GM12878 (cell line): Measurements from ENCODE around the gene PARS2. TPM values are rescaled to one million over a fixed set of nuclear protein-coding genes. Genes with fewer than 3 reads are reported as not detected.

ENCODE experiments used
- CBX3 ChIP-seq: fragments of 200-600 bp; sonication (generic); IDR thresholded peaks from 2 replicates; pipeline ENCODE4 v1.6.1; 2016; ENCODE audit warnings: low read depth, borderline replicate concordance
- DPF2 ChIP-seq: fragments of 450-650 bp; IDR thresholded peaks from 2 replicates; pipeline ENCODE4 v1.6.1; 2017; ENCODE audit warnings: mild to moderate bottlenecking
- ETV6 ChIP-seq, 2 experiments: fragments of 450-650 bp in 1 of 2; IDR thresholded peaks in 1 of 2; conservative IDR thresholded peaks in 1 of 2; 2 replicates each; pipeline ENCODE4 v1.6.1; 2014; ENCODE audit warnings: antibody characterized with exemption in 1 of 2, borderline replicate concordance in 1 of 2, low read depth in 1 of 2, mild to moderate bottlenecking in 1 of 2, moderate library complexity in 1 of 2
- HCFC1 ChIP-seq: fragments of 150-350 bp; IDR thresholded peaks from 2 replicates; pipeline ENCODE4 v1.6.1; 2014; ENCODE audit warnings: low read length
- HDAC2 ChIP-seq: fragments of 200-600 bp; sonication (generic); IDR thresholded peaks from 2 replicates; pipeline ENCODE4 v1.6.1; 2017
- HDGF ChIP-seq: fragments of 450-650 bp; IDR thresholded peaks from 2 replicates; pipeline ENCODE4 v1.6.1; 2016; ENCODE audit warnings: antibody characterized with exemption
- IRF4 ChIP-seq: IDR thresholded peaks from 2 replicates; pipeline ENCODE4 v1.6.1; 2011; ENCODE audit warnings: low read depth, low read length
- NBN ChIP-seq: fragments of 450-650 bp; IDR thresholded peaks from 2 replicates; pipeline ENCODE4 v1.6.1; 2016
- NFIC ChIP-seq: IDR thresholded peaks from 2 replicates; pipeline ENCODE4 v1.6.1; 2012; ENCODE audit warnings: low read depth, mild to moderate bottlenecking, inconsistent platforms, low read length, moderate library complexity
- NFXL1 ChIP-seq: fragments of 450-650 bp; IDR thresholded peaks from 2 replicates; pipeline ENCODE4 v1.6.1; 2017; ENCODE audit warnings: antibody characterized with exemption, mild to moderate bottlenecking, borderline replicate concordance
- POLR2AphosphoS2 ChIP-seq: IDR thresholded peaks from 2 replicates; pipeline ENCODE4 v1.6.1; 2011; ENCODE audit warnings: low read depth, mild to moderate bottlenecking, low read length, improper control_type of control experiment, moderate library complexity
- RELA ChIP-seq: fragments of 450-650 bp; IDR thresholded peaks from 2 replicates; pipeline ENCODE4 v1.8.0; 2014; ENCODE audit warnings: borderline replicate concordance; ENCODE audit not compliant: partially characterized antibody
- SMARCA5 ChIP-seq: fragments of 450-650 bp; IDR thresholded peaks from 2 replicates; pipeline ENCODE4 v1.6.1; 2017; ENCODE audit warnings: mild to moderate bottlenecking
- SMC3 ChIP-seq: IDR thresholded peaks from 2 replicates; pipeline ENCODE4 v1.6.1; 2011; ENCODE audit warnings: low read length, improper control_type of control experiment, borderline replicate concordance
- STAT3 ChIP-seq: IDR thresholded peaks from 2 replicates; pipeline ENCODE4 v1.6.1; 2011; ENCODE audit warnings: low read depth, low read length, improper control_type of control experiment
- SUPT20H ChIP-seq: IDR thresholded peaks from 2 replicates; pipeline ENCODE4 v1.6.1; 2011; ENCODE audit warnings: low read depth, mild to moderate bottlenecking, low read length, moderate library complexity, borderline replicate concordance; ENCODE audit not compliant: control insufficient read depth
- SUZ12 ChIP-seq: fragments of 200-600 bp; sonication (generic); IDR thresholded peaks from one replicate; pipeline ENCODE4 v1.6.1; 2018; ENCODE audit warnings: antibody characterized with exemption, mild to moderate bottlenecking; ENCODE audit not compliant: unreplicated experiment
- YY1 ChIP-seq: IDR thresholded peaks from 2 replicates; pipeline ENCODE4 v1.6.1; 2011; ENCODE audit warnings: low read depth, mild to moderate bottlenecking, low read length
- ZBTB33 ChIP-seq: fragments of 450-650 bp; IDR thresholded peaks from 2 replicates; pipeline ENCODE4 v1.6.1; 2017; ENCODE audit warnings: mild to moderate bottlenecking
- ZNF217 ChIP-seq: fragments of 450-650 bp; IDR thresholded peaks from 2 replicates; pipeline ENCODE4 v1.6.1; 2017; ENCODE audit warnings: antibody characterized with exemption, mild to moderate bottlenecking
- ZSCAN29 ChIP-seq: fragments of 450-650 bp; IDR thresholded peaks from 2 replicates; pipeline ENCODE4 v1.6.1; 2017; ENCODE audit warnings: mild to moderate bottlenecking, moderate library complexity
- polyA plus RNA-seq, 11 experiments: library from polyadenylated mRNA; depleted of rRNA in 4 of 11; unstranded in 6 of 11; stranded (reverse) in 5 of 11; fragments of >200 nt; fragmentation: Nextera tagmentation in 4 of 11; fragmentation: Illumina TruSeq in 1 of 11; extraction: Ambion mirVana in 4 of 11; extraction: Trizol in 1 of 11; gene quantifications; 1 replicate in 1 of 11; 2 replicates in 10 of 11; pipeline versions ENCODE4 v1.2.1 to v1.2.3, GENCODE V29; 2011 to 2016; ENCODE audit warnings: inconsistent platforms in 2 of 11, missing spikeins in 2 of 11, low read depth in 1 of 11
- total RNA-seq, 4 experiments: library from RNA; depleted of rRNA in 3 of 4; stranded (reverse); fragments of >200 nt in 3 of 4; fragmentation: Illumina TruSeq in 1 of 4; extraction: Trizol in 1 of 4; gene quantifications; 2 replicates each; pipeline versions ENCODE4 v1.2.1 to v1.2.3, GENCODE V29; 2013 to 2021
- TF ChIP-seq, protein P1 (sequence below): fragments of 450-650 bp; IDR thresholded peaks from 2 replicates; pipeline ENCODE4 v1.6.1; 2017; ENCODE audit warnings: mild to moderate bottlenecking, low read depth, inconsistent platforms; ENCODE audit not compliant: poor library complexity, severe bottlenecking
- TF ChIP-seq, protein P2 (sequence below): IDR thresholded peaks from 2 replicates; pipeline ENCODE4 v1.6.1; 2012; ENCODE audit warnings: low read length, inconsistent platforms
- TF ChIP-seq, protein P3 (sequence below): fragments of 450-650 bp; formaldehyde crosslinking; IDR thresholded peaks from 2 replicates; pipeline ENCODE4 v1.4.0; 2022; ENCODE audit warnings: mild to moderate bottlenecking, moderate library complexity

PARS2 gene
- total and polyA plus RNA-seq, 10 of the 15 experiments (the other 5 are each of a cell fraction or from before 2014, with no cell fraction given), result 3.7 to 12.2 (median 5.9) TPM

DNA sequence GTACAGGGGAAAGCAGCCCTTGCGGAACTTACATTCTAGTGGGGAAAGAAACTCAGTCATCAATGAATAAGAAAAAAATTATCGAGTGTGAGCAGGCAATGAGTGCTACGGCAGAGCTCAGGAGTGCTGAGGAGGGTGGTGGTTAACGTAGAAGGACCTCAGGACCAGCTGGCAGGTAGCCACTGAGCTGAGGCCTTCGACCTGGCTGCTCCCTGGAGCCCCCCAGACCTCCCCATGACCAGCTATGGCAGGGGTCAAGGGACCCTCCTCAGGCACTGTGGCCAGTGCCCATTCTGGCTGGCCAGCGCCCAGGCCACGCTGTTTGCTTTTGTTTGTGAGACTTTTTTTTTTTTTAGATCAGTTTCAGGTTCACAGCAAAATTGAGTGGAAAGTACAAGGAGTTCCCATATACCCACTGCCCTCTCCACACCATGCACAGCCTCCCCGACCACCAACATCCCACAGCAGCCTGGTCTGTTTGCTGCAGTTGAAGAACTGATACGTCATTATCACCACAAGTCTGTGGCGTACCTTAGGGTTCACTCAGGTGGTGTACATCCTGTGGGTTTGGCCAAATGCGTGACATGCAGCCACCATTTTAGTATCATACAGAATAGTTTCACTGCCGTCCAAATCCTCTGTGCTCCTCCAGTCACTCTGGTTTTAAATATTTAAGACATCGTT lies 48.6 kb upstream of the PARS2 start (continued):
- TF ChIP-seq STAT3, result no peak
- no peak for TF ChIP-seq IRF4
- TF ChIP-seq, protein P1, sequence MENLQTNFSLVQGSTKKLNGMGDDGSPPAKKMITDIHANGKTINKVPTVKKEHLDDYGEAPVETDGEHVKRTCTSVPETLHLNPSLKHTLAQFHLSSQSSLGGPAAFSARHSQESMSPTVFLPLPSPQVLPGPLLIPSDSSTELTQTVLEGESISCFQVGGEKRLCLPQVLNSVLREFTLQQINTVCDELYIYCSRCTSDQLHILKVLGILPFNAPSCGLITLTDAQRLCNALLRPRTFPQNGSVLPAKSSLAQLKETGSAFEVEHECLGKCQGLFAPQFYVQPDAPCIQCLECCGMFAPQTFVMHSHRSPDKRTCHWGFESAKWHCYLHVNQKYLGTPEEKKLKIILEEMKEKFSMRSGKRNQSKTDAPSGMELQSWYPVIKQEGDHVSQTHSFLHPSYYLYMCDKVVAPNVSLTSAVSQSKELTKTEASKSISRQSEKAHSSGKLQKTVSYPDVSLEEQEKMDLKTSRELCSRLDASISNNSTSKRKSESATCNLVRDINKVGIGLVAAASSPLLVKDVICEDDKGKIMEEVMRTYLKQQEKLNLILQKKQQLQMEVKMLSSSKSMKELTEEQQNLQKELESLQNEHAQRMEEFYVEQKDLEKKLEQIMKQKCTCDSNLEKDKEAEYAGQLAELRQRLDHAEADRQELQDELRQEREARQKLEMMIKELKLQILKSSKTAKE, result no peak
- TF ChIP-seq NFXL1, result no peak
- no peak for TF ChIP-seq NFIC
- TF ChIP-seq NBN, result peak; percentile 31; the same call in 1 of the 2 replicates
- TF ChIP-seq CBX3, result no peak
- no peak for TF ChIP-seq ZNF217
- TF ChIP-seq ZBTB33, result no peak
- no peak for TF ChIP-seq DPF2
- TF ChIP-seq, protein P2, sequence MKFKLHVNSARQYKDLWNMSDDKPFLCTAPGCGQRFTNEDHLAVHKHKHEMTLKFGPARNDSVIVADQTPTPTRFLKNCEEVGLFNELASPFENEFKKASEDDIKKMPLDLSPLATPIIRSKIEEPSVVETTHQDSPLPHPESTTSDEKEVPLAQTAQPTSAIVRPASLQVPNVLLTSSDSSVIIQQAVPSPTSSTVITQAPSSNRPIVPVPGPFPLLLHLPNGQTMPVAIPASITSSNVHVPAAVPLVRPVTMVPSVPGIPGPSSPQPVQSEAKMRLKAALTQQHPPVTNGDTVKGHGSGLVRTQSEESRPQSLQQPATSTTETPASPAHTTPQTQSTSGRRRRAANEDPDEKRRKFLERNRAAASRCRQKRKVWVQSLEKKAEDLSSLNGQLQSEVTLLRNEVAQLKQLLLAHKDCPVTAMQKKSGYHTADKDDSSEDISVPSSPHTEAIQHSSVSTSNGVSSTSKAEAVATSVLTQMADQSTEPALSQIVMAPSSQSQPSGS, result no peak
- TF ChIP-seq, protein P3, sequence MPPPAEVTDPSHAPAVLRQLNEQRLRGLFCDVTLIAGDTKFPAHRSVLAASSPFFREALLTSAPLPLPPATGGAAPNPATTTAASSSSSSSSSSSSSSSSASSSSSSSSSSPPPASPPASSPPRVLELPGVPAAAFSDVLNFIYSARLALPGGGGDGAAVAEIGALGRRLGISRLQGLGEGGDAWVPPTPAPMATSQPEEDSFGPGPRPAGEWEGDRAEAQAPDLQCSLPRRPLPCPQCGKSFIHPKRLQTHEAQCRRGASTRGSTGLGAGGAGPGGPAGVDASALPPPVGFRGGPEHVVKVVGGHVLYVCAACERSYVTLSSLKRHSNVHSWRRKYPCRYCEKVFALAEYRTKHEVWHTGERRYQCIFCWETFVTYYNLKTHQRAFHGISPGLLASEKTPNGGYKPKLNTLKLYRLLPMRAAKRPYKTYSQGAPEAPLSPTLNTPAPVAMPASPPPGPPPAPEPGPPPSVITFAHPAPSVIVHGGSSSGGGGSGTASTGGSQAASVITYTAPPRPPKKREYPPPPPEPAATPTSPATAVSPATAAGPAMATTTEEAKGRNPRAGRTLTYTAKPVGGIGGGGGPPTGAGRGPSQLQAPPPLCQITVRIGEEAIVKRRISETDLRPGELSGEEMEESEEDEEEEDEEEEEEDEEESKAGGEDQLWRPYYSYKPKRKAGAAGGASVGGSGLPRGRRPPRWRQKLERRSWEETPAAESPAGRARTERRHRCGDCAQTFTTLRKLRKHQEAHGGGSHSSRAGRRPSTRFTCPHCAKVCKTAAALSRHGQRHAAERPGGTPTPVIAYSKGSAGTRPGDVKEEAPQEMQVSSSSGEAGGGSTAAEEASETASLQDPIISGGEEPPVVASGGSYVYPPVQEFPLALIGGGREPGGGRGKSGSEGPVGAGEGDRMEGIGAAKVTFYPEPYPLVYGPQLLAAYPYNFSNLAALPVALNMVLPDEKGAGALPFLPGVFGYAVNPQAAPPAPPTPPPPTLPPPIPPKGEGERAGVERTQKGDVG (CRISPR knock-in tag), result no peak
- no peak for TF ChIP-seq HCFC1
- TF ChIP-seq HDGF, result no peak
- no peak for TF ChIP-seq HDAC2
- peak; percentile 62 for TF ChIP-seq YY1
- no peak for TF ChIP-seq SUPT20H
- TF ChIP-seq SMARCA5, result no peak
- no peak for TF ChIP-seq RELA
- TF ChIP-seq ETV6 (conservative IDR thresholded peaks at IDR 0.05 in 1 of 2, IDR thresholded peaks at IDR 0.05 in 1 of 2; ENCODE audit: borderline replicate concordance in 1 of 2, low read depth in 1 of 2), result no peak
- no peak for TF ChIP-seq POLR2AphosphoS2
- no peak for TF ChIP-seq ZSCAN29
- TF ChIP-seq SMC3, result no peak
- TF ChIP-seq SUZ12, result no peak
